HFF-Myc (cell line): ENCODE data around the gene ZCCHC8.
"Not testable (repeated sequence)": the region's sequence is repeated elsewhere in the genome, so short reads cannot be mapped to it uniquely, and the experiment has no call there.

Experiments used
- DNase-seq: peaks from one replicate; pipeline ENCODE4 v3.0.0-alpha.2; 2011; ENCODE audit warnings: low read depth; ENCODE audit errors: extremely low read depth
- H3K4me3 ChIP-seq: replicated peaks from 2 replicates; pipeline ENCODE4 v1.5.1; 2011; ENCODE audit warnings: low read depth, mild to moderate bottlenecking, control low read depth, low read length
- CTCF ChIP-seq: IDR thresholded peaks from 2 replicates; pipeline ENCODE4 v1.5.1; 2012; ENCODE audit warnings: mild to moderate bottlenecking, low read depth, low read length, control low read depth; ENCODE audit errors: missing control alignments

Gene ZCCHC8

GRCh38 chr12:122454739-122455138 is 46.0 kb downstream of the ZCCHC8 start:
- no peak for DNase-seq
- TF ChIP-seq CTCF, result no peak
- no peak overlapping the region for H3K4me3 ChIP-seq

GRCh38 chr12:122454250-122454721 is 46.4 kb downstream of the ZCCHC8 start:
- no peak for DNase-seq
- no peak overlapping the region for H3K4me3 ChIP-seq
- no peak for TF ChIP-seq CTCF

GRCh38 chr12:122452701-122453285 is 47.9 kb downstream of the ZCCHC8 start:
- TF ChIP-seq CTCF, result no peak
- H3K4me3 ChIP-seq, result no peak overlapping the region

GRCh38 chr12:122449317-122449716 is 51.4 kb downstream of the ZCCHC8 start:
- no peak overlapping the region for H3K4me3 ChIP-seq
- no peak for TF ChIP-seq CTCF

More at GRCh38 chr12:122452701-122453285, 47.9 kb downstream of the ZCCHC8 start:
- DNase-seq, result no peak

GRCh38 chr12:122447825-122448224 is 52.9 kb downstream of the ZCCHC8 start:
- not testable (repeated sequence) for H3K4me3 ChIP-seq, DNase-seq

More at GRCh38 chr12:122449317-122449716, 51.4 kb downstream of the ZCCHC8 start:
- peak; percentile 66 for DNase-seq

- not testable (repeated sequence) for H3K4me3 ChIP-seq, DNase-seq
These were observed 54.3 kb downstream of the ZCCHC8 start for GRCh38 chr12:122446390-122446789.

GRCh38 chr12:122444071-122444470 is 56.7 kb downstream of the ZCCHC8 start:
- not testable (repeated sequence) for H3K4me3 ChIP-seq, DNase-seq

- H3K4me3 ChIP-seq, DNase-seq: not testable (repeated sequence)
These were observed 61.9 kb downstream of the ZCCHC8 start for GRCh38 chr12:122438822-122439221.

GRCh38 chr12:122437656-122438121 is 63.0 kb downstream of the ZCCHC8 start:
- no peak for DNase-seq
- TF ChIP-seq CTCF, result no peak
- H3K4me3 ChIP-seq, result no peak overlapping the region
